GM12875 (cell line): Measurements from ENCODE around the gene CNOT10.
"Not testable (repeated sequence)": the region's sequence is repeated elsewhere in the genome, so short reads cannot be mapped to it uniquely, and the experiment has no call there.

ENCODE experiments used
- H3K4me3 ChIP-seq: one replicate; pipeline ENCODE4 v1.5.1; 2011; ENCODE audit warnings: low read depth, low read length, control low read depth
- TF ChIP-seq, protein P1 (sequence below): IDR thresholded peaks from 2 replicates; pipeline ENCODE4 v1.5.1; 2011; ENCODE audit warnings: low read depth, mild to moderate bottlenecking, control low read depth, inconsistent platforms, low read length, moderate library complexity, borderline replicate concordance; ENCODE audit not compliant: insufficient read depth

The CNOT10 gene

DNA sequence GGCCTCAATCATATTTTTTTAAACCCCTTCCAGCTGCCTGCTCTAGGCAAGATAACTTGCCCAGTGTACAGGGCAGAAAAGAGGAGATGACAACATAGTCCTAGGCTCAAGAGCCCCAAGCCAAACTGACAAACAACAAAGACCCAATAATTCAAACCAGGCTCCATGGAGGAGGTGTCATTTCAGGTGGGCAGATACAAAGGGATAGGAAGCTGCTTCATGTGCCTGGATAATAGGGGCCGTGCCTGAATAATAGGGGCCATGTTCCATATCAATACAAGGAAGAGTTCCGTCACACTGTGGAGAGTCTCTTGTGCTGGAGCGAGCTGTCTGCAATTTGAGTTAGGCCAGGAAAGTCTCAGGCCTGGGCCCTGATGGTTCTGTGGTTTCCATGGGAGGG is 97.4 kb downstream of the CNOT10 start:
- TF ChIP-seq, protein P1, sequence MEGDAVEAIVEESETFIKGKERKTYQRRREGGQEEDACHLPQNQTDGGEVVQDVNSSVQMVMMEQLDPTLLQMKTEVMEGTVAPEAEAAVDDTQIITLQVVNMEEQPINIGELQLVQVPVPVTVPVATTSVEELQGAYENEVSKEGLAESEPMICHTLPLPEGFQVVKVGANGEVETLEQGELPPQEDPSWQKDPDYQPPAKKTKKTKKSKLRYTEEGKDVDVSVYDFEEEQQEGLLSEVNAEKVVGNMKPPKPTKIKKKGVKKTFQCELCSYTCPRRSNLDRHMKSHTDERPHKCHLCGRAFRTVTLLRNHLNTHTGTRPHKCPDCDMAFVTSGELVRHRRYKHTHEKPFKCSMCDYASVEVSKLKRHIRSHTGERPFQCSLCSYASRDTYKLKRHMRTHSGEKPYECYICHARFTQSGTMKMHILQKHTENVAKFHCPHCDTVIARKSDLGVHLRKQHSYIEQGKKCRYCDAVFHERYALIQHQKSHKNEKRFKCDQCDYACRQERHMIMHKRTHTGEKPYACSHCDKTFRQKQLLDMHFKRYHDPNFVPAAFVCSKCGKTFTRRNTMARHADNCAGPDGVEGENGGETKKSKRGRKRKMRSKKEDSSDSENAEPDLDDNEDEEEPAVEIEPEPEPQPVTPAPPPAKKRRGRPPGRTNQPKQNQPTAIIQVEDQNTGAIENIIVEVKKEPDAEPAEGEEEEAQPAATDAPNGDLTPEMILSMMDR = no peak
- H3K4me3 ChIP-seq = no peak overlapping the region

DNA sequence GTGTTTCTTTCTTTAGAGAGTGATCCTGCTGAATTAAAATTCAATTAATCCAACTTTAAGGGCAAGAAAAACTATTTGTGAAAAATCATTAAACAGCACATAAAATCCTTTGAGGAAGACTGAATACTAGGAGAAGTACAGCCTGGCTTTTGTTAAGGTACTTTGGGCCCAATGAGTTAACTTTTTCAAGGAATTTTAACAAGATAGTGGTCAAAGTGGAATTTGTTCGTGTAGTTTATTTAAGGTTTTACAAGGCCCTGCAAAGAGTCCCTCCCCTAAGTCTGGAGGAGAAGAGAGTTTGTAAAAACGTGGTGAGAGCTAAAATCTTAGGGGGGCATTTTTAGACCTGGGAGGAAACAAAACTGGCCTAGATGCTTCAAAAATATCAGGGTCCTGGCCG is 106.8 kb downstream of the CNOT10 start:
- no peak overlapping the region for H3K4me3 ChIP-seq
- TF ChIP-seq, protein P1 = no peak

- TF ChIP-seq, protein P1 = no peak
Measured at GRCh38 chr3:32794487-32795308, 109.7 kb downstream of the CNOT10 start.

DNA sequence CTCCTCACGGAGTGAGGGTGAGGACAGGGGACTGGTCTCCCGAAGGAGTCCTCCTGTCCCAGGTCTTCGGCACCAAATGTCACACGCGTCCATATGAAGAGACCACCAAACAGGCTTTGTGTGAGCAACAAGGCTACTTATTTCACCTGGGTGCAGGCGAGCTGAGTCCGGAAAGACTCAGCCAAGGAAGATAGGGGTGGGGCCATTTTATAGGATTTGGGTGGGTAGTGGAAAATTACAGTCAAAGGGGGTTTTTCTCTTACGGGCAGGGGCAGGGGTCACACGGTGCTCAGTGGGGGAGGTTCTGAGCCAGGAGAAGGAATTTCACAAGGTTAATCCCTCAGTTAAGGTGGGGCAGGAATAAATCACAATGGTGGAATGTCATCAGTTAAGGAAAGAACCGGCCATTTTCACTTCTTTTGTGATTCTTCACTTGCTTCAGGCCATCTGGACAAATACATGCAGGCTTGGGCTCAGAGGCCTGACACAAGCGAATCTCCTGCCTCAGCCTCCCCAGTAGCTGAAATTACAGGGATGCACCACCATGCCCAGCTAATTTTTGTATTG is 111.5 kb downstream of the CNOT10 start:
- not testable (repeated sequence) for H3K4me3 ChIP-seq

More at GRCh38 chr3:32794487-32795308, 109.7 kb downstream of the CNOT10 start:
- H3K4me3 ChIP-seq = no peak overlapping the region

GRCh38 chr3:32797776-32798175 is 112.8 kb downstream of the CNOT10 start:
- TF ChIP-seq, protein P1 = no peak
- no peak overlapping the region for H3K4me3 ChIP-seq

GRCh38 chr3:32801440-32801839 is 116.5 kb downstream of the CNOT10 start:
- not testable (repeated sequence) for H3K4me3 ChIP-seq

GRCh38 chr3:32813180-32813579 is 128.2 kb downstream of the CNOT10 start:
- no peak overlapping the region for H3K4me3 ChIP-seq
- TF ChIP-seq, protein P1 = no peak

DNA sequence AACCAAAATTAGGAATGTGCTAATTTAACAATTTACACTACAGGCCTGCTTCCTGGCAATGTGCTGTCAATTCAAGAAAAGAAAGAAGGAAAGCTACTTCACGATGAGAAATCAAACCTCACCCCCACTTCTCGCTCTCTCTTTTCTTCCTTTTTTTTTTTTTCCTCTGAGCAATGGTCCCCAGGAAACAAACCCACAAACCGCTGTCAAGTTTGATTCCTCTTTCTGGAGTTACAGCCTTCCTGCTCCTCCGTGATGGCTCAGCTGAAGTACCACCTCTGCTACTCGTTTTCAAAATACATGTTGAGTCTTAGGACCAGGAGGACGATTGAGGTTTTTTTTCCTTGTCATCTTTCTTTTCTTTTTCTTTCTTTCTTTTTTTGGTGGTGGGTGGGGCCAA is 129.4 kb downstream of the CNOT10 start:
- H3K4me3 ChIP-seq = no peak overlapping the region
- TF ChIP-seq, protein P1 = no peak
